ENCODE results near the gene SYT1. TPM values are rescaled to one million over a fixed set of nuclear protein-coding genes. Genes with fewer than 3 reads are reported as not detected.

SYT1 gene
- total and polyA plus RNA-seq, 10 donors = 0.56 to 7.3 (median 2.6) TPM

DNA sequence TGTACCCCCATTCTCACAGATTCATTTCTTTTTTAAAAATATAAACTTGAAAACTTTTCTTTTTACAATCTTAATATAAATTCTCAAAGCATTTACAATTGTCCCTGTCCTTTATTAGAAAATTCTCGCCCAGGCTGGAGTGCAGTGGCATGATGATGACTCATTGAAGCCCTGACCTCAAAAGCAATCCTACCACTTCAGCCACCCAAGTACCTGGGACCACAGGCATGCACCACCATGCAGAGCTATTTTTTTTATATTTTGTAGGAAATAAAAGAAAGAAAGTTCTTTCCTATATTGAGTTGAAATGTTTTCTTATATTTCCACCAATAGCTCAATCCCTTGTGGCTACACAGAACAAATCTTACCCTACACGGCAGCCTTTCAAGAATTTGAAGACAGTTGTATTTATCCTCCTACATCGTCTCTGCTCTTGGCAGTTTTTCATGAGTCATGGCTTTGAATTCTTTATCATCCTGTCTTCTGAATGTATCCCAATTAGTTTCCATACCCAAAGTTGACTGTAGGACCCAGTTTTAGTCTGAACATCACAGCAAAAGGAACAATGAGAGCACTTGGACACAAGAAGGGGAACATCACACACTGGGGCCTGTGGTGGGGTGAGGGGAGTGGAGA lies 52.4 kb downstream of the SYT1 start:
- H3K4me3 ChIP-seq = no peak overlapping the region
- H3K9me3 ChIP-seq = no peaks in the 10 kb centered on the region
- no peak for DNase-seq
- TF ChIP-seq, protein P1, sequence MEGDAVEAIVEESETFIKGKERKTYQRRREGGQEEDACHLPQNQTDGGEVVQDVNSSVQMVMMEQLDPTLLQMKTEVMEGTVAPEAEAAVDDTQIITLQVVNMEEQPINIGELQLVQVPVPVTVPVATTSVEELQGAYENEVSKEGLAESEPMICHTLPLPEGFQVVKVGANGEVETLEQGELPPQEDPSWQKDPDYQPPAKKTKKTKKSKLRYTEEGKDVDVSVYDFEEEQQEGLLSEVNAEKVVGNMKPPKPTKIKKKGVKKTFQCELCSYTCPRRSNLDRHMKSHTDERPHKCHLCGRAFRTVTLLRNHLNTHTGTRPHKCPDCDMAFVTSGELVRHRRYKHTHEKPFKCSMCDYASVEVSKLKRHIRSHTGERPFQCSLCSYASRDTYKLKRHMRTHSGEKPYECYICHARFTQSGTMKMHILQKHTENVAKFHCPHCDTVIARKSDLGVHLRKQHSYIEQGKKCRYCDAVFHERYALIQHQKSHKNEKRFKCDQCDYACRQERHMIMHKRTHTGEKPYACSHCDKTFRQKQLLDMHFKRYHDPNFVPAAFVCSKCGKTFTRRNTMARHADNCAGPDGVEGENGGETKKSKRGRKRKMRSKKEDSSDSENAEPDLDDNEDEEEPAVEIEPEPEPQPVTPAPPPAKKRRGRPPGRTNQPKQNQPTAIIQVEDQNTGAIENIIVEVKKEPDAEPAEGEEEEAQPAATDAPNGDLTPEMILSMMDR (IDR thresholded peaks at IDR 0.05 in 8 of 11, conservative IDR thresholded peaks at IDR 0.05 in 3 of 11) = no peak
- TF ChIP-seq POLR2A (IDR thresholded peaks at IDR 0.05) = no peak
- TF ChIP-seq POLR2AphosphoS5 (IDR thresholded peaks at IDR 0.05) = no peak
- H3K36me3 ChIP-seq = no peaks in the 10 kb centered on the region
- WGBS, 5 donors = 69 to 87% (median 77%) methylated on average over 3 of the region's 3 CpGs
- no peaks in the 10 kb centered on the region for H3K4me1 ChIP-seq
- intact Hi-C loops (cut with DNase I; ENCODE audit: low total_unique reads) = no loop called here
- H3K27me3 ChIP-seq (replicated peaks in 1 of 7) = no peaks in the 10 kb centered on the region
- no peak overlapping the region for H3K27ac ChIP-seq

DNA sequence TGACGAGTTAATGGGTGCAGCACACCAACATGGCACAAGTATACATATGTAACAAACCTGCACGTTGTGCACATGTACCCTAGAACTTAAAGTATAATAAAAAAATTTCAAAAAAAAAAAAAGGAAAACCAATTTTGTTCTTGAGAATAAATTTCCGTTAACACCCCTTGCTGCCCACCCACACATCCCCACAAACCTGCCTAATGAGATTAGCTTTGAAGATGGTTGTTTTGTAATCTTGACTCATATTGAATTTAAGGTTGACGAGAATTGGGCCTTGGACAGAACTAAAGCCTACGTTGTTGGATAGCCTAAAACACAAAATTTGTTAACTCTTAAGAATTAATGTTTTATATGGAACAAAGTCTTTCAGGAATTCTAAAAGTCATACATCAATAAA lies 52.9 kb downstream of the SYT1 start:
- DNase-seq = no peak
- intact Hi-C loops (cut with DNase I; ENCODE audit: low total_unique reads) = no loop called here
- Histone ChIP-seq H3K36me3 (no peaks in the 10 kb centered on the region), H3K27ac (no peak overlapping the region), H3K27me3 (replicated peaks in 1 of 7) (no peaks in the 10 kb centered on the region), H3K4me1 (no peaks in the 10 kb centered on the region), H3K9me3 (no peaks in the 10 kb centered on the region), H3K4me3 (no peak overlapping the region)
- TF ChIP-seq POLR2AphosphoS5 (IDR thresholded peaks at IDR 0.05) = no peak
- TF ChIP-seq, protein P1 (IDR thresholded peaks at IDR 0.05 in 8 of 11, conservative IDR thresholded peaks at IDR 0.05 in 3 of 11) = no peak
- TF ChIP-seq POLR2A (IDR thresholded peaks at IDR 0.05) = no peak
- 60 to 83% (median 72%) methylated on average over 4 to 5 of the region's 5 CpGs for WGBS, 5 donors

DNA sequence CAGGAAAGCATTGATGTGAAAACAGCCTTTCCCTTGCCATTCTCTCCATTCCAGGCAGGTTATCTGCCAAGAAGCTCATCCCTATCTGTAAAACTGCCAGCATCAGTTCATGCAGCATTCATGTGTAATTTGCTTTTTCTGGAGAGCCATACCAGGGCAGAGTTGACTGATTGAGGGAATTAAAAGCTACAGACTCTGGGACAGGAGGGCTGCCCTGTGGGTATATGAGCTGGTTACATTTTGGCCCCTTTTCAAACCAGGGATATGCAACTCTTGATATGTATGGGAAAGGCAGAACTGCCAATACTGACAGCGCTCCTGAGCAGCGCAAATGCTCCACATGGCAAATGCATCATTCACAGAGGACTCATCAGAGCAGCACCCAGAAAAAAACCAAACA lies 53.7 kb downstream of the SYT1 start:
- Histone ChIP-seq H3K4me3 (no peak overlapping the region), H3K36me3 (no peaks in the 10 kb centered on the region), H3K4me1 (no peaks in the 10 kb centered on the region), H3K27me3 (replicated peaks in 1 of 7) (no peaks in the 10 kb centered on the region), H3K9me3 (no peaks in the 10 kb centered on the region), H3K27ac (no peak overlapping the region)
- WGBS, 5 donors = 86 to 96% (median 93%) methylated on average over 2 of the region's 2 CpGs
- DNase-seq = no peak
- intact Hi-C loops (cut with DNase I; ENCODE audit: low total_unique reads) = no loop called here
- TF ChIP-seq POLR2A (IDR thresholded peaks at IDR 0.05) (no peak), POLR2AphosphoS5 (IDR thresholded peaks at IDR 0.05) (no peak)
- TF ChIP-seq, protein P1 (IDR thresholded peaks at IDR 0.05 in 8 of 11, conservative IDR thresholded peaks at IDR 0.05 in 3 of 11) = no peak

DNA sequence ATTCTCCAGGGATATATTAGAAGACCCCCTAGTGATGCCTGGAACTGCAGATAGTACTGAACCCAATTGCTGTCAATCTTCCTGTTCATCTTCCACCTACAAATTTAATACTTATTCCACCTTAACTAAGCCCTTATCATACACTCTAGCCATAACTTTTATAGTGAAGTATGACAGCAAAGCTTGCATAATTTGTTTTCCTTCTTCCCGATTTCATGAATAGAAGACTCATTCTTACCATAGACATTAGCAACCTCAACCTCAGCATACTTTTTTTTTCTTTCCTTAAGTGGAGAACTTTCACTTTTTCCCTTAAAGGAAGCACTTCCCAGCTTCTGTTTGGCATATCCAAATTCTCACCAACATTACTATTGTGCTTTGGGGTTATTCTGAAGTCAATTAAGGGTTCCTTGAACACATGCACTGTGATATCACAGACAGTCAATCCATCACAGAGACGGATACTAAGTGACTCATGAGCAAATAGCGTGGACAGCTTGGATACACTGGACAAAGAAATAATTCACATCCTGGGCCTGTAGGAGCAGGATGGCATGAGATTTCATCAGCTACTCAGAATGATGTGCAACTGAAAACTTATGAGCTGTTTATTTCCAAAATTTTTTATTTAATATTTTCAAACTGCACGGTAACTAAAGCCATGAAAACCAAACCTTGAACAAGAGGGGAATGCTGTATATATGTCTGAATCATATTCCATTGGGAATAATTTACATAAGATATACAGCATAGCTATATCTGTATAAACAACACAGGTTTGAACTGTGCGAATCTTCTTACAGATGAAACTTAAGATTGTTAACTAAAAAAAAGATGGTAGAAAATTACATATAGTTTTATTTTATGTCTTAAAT lies 63.9 kb downstream of the SYT1 start:
- no peaks in the 10 kb centered on the region for H3K36me3 ChIP-seq
- TF ChIP-seq POLR2AphosphoS5 (IDR thresholded peaks at IDR 0.05) (no peak), POLR2A (IDR thresholded peaks at IDR 0.05) (no peak)
- TF ChIP-seq, protein P1 (IDR thresholded peaks at IDR 0.05 in 8 of 11, conservative IDR thresholded peaks at IDR 0.05 in 3 of 11) = no peak
- WGBS, 5 donors = 87 to 92% (median 88%) methylated on average over 5 of the region's 5 CpGs

More for the DNA sequence above, 63.9 kb downstream of the SYT1 start:
- Histone ChIP-seq H3K9me3 (peaks cover 0 to 5% (median 0%) of the 10 kb centered on the region in 8 donors), H3K27me3 (replicated peaks in 1 of 7) (no peaks in the 10 kb centered on the region), H3K4me1 (no peaks in the 10 kb centered on the region), H3K27ac (no peak overlapping the region), H3K4me3 (no peak overlapping the region)
- DNase-seq = no peak
- intact Hi-C loops (cut with DNase I; ENCODE audit: low total_unique reads) = no loop called here
